ENCODE results near the gene SLC37A2.

DNA sequence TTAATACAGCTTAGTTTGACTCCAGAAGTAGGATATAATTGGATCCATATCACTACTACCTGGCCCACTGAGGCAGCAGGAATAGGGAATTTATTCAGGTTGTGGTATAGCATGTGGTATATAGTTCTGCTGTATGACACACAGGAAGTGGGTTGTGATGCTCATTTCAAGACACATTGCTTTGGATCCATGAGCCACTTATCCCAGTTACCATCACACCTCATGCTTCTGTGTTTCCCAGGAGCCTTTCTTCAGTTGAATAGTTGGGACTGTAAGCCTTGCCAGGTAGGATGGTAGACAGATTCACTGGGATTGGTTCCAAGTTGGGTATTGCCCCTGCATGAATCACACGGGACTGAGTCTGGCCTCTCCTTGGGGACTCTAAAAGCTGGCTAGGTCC is 9.9 kb upstream of the SLC37A2 start:
- TF ChIP-seq, protein P1, sequence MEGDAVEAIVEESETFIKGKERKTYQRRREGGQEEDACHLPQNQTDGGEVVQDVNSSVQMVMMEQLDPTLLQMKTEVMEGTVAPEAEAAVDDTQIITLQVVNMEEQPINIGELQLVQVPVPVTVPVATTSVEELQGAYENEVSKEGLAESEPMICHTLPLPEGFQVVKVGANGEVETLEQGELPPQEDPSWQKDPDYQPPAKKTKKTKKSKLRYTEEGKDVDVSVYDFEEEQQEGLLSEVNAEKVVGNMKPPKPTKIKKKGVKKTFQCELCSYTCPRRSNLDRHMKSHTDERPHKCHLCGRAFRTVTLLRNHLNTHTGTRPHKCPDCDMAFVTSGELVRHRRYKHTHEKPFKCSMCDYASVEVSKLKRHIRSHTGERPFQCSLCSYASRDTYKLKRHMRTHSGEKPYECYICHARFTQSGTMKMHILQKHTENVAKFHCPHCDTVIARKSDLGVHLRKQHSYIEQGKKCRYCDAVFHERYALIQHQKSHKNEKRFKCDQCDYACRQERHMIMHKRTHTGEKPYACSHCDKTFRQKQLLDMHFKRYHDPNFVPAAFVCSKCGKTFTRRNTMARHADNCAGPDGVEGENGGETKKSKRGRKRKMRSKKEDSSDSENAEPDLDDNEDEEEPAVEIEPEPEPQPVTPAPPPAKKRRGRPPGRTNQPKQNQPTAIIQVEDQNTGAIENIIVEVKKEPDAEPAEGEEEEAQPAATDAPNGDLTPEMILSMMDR (IDR thresholded peaks at IDR 0.05) = no peak
- no peak for TF ChIP-seq POLR2A (IDR thresholded peaks at IDR 0.05)
